Spinal cord (tissue), 10 donors: Measurements from ENCODE around the gene LILRA6. TPM values are rescaled to one million over a fixed set of nuclear protein-coding genes. Genes with fewer than 3 reads are reported as not detected.
"Not testable (repeated sequence)": the region's sequence is repeated elsewhere in the genome, so short reads cannot be mapped to it uniquely, and the experiment has no call there.

Experiments
- DNase-seq, 6 donors: peaks; one replicate each; pipeline versions ENCODE4 v3.0.0 to v3.0.0-alpha.2; 2013 to 2015; ENCODE audit warnings: low spot score in 6 of 6, low read depth in 4 of 6
- H3K27ac ChIP-seq: one replicate; pipeline ENCODE4 v1.5.1; 2013; ENCODE audit warnings: low read depth, low read length, control low read depth
- H3K27me3 ChIP-seq: one replicate; pipeline ENCODE4 v1.6.1; 2013; ENCODE audit warnings: low read length; ENCODE audit not compliant: control insufficient read depth, insufficient read depth
- H3K36me3 ChIP-seq: one replicate; pipeline ENCODE4 v1.6.1; 2013; ENCODE audit warnings: low read length; ENCODE audit not compliant: control insufficient read depth, insufficient read depth
- H3K4me1 ChIP-seq: one replicate; pipeline ENCODE4 v1.6.1; 2013; ENCODE audit warnings: low read length; ENCODE audit not compliant: control insufficient read depth, insufficient read depth
- H3K4me3 ChIP-seq: one replicate; pipeline ENCODE4 v1.5.1; 2013; ENCODE audit warnings: low read depth, low read length, control low read depth
- H3K9me3 ChIP-seq: one replicate; pipeline ENCODE4 v1.6.1; 2013; ENCODE audit warnings: low read length; ENCODE audit not compliant: control insufficient read depth, insufficient read depth
- WGBS: methylation state at CpG from one replicate; pipeline ENCODE4 v1.1.5; 2013; ENCODE audit warnings: missing lambda C conversion rate; ENCODE audit not compliant: insufficient coverage; 5-methylcytosine and 5-hydroxymethylcytosine counted together
- polyA plus RNA-seq, 2 donors: library from polyadenylated mRNA; unstranded; fragments of 120-200 nt; gene quantifications; one replicate each; pipeline ENCODE4 v1.2.1, GENCODE V29; 2013; ENCODE audit not compliant: insufficient read length in 2 of 2
- total RNA-seq, 2 donors: library from RNA; depleted of rRNA in 1 of 2; stranded (reverse); fragments of 120-200 nt in 1 of 2; fragments of >200 nt in 1 of 2; gene quantifications; one replicate each; pipeline versions ENCODE4 v1.2.3 to v1.2.4, GENCODE V29; 2013 to 2014
- donor health status: healthy.

Gene LILRA6
- total and polyA plus RNA-seq, 4 donors: 0.33 to 0.99 (median 0.60) TPM

GRCh38 chr19:54239491-54240371, 2.9 kb downstream of the LILRA6 start:
- H3K9me3 ChIP-seq, DNase-seq, H3K36me3 ChIP-seq, H3K4me3 ChIP-seq, H3K27ac ChIP-seq, H3K4me1 ChIP-seq, H3K27me3 ChIP-seq: not testable (repeated sequence)
- WGBS: 77% methylated on average over 7 of the region's 21 CpGs

DNA sequence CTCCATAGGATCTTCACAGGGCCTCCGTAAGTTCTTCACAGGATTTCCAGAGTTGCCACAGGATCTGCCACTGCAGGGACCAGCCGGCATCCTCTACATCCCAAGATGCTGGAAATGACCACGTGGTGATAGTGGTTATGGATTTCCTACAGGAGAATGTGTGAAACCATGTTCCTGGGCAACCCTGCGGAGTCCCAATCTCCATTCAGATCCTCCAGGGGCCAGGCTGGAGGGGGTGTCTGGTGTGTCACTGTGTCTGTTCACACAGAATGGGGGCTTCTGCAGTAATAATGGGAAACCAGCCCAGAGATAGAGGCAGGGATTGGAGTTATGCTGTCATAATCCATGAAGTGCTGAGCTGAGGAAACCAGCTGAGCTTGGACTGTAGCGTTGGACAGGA, 8.6 kb downstream of the LILRA6 start:
- DNase-seq: no peak
- peaks cover 9% of the 10 kb centered on the region for H3K27me3 ChIP-seq
- no peaks in the 10 kb centered on the region for H3K36me3 ChIP-seq
- no peak overlapping the region for H3K27ac ChIP-seq
- H3K9me3 ChIP-seq: no peaks in the 10 kb centered on the region
- no peak overlapping the region for H3K4me3 ChIP-seq
- WGBS: 75% methylated on average over 4 of the region's 5 CpGs
- peaks cover 8% of the 10 kb centered on the region for H3K4me1 ChIP-seq

DNA sequence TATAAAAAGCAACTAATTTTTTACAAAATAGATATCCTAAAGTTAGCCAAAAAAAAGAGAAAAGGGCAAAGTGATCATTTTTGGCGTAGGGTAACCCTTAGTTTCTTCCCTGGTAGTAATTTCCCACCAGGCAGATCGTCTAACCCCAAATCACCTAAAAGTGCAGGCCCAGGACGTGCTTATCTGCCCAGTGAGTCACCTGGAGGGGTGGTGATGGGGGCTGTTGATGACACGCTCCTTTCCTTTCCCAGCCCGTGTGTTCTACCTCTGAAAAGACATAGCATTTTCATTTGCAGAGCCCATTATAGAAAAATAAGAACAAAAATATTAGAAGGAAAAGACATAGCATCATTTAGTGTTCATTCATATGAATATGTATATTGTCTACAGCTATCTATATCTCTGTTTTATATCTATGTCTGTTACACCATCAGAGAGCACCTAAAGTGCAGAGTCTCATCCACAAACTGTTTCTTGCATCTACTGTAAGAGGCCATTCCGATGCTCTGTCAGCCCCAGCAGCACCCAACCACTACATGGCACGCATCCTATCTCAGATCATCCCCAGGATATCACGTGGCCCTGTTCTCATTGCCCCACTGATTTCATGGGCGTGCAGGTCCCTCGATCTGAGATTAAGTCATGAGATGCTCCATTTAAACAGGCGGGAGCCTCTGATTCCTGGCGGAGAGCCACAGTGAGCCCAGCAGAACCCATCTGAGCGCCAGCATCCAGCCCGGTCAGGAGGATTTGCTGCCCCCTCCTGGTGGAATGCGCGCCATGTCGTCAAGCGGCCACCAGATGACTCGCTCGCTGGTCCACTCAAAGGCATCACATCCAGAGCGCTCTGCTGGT, 11.3 kb downstream of the LILRA6 start:
- Histone ChIP-seq H3K9me3 (no peaks in the 10 kb centered on the region), H3K27me3 (peaks cover 11% of the 10 kb centered on the region), H3K4me1 (peaks cover 8% of the 10 kb centered on the region), H3K27ac (no peak overlapping the region), H3K36me3 (no peaks in the 10 kb centered on the region), H3K4me3 (no peak overlapping the region)
- peak in 5 of 6 donors; percentile 49 to 94 (median 79) for DNase-seq
- WGBS: 6% methylated on average over 15 of the region's 21 CpGs

- 65% methylated on average over 2 of the region's 7 CpGs for WGBS
- peaks cover 8% of the 10 kb centered on the region for H3K27me3 ChIP-seq
- no peaks in the 10 kb centered on the region for H3K9me3 ChIP-seq
- H3K36me3 ChIP-seq: no peaks in the 10 kb centered on the region
- H3K4me3 ChIP-seq: no peak overlapping the region
- no peak for DNase-seq
- peaks cover 8% of the 10 kb centered on the region for H3K4me1 ChIP-seq
- no peak overlapping the region for H3K27ac ChIP-seq
Observed at GRCh38 chr19:54230031-54230430, 12.6 kb downstream of the LILRA6 start.

DNA sequence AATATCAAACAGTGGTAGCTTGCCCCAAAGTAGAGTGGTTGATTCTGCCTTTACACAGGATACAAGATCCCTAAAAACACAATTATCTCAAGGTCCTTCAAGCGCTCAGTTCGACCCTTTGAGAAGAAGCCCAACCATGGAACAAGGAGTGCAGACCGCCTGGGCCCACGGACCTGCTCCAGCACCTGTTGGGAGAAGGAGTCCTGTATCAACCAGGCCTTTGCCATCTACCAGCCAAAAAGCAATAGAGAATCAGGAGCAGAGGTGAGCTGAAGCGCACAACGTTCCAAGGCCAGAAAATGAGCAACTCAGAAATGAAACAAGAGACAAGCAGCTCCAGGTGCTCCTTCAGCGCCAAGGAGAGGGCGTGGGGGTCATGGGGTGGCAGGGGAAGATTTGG, 13.4 kb downstream of the LILRA6 start:
- peaks cover 8% of the 10 kb centered on the region for H3K4me1 ChIP-seq
- no peak overlapping the region for H3K4me3 ChIP-seq
- WGBS: 89% methylated on average over 7 of the region's 8 CpGs

DNA sequence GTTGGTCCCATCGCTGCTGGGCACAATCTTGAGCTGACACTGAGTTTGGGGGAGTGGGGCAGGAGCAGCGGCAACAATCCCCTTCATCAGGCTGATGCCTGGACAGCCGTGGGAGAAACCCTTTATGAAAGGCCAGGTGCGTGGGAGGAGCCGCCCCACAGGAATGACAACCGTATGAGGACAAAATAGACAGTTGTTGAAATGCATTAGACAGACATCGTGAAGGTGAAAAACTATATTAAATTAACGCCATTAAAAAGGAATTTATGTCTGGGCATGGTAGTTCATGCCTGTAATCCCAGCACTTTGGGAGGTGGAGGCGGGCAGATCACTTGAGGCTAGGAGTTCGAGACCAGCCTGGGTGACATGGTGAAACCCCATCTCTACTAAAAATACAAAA, 18.0 kb downstream of the LILRA6 start:
- not testable (repeated sequence) for H3K27me3 ChIP-seq, H3K36me3 ChIP-seq, H3K27ac ChIP-seq, H3K4me1 ChIP-seq, H3K9me3 ChIP-seq, DNase-seq, H3K4me3 ChIP-seq
- 83% methylated on average over 4 of the region's 10 CpGs for WGBS

More for the DNA sequence above, 13.4 kb downstream of the LILRA6 start:
- peaks cover 8% of the 10 kb centered on the region for H3K27me3 ChIP-seq
- no peak overlapping the region for H3K27ac ChIP-seq
- DNase-seq: no peak
- H3K36me3 ChIP-seq: no peaks in the 10 kb centered on the region
- no peaks in the 10 kb centered on the region for H3K9me3 ChIP-seq

DNA sequence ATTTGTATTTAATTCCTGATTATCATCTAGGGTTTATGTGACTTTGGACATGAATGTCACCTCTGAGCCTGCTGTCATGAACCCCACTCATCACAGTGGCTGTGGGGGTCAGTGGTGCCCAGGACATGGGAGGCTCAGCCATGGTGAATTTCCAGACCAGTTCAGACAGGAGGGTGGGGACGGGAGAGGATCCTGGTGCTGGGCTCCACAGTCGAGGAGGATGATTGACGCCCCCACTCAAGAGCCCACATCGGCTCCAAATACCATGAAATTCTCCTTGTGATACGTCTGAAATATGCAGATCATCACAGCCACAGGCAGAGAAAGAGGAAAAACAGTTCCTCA, 18.7 kb downstream of the LILRA6 start:
- not testable (repeated sequence) for H3K4me1 ChIP-seq, H3K36me3 ChIP-seq, H3K4me3 ChIP-seq, H3K9me3 ChIP-seq, H3K27ac ChIP-seq, H3K27me3 ChIP-seq, DNase-seq
- WGBS: no CpG with 5 or more reads among the region's 5 CpGs

DNA sequence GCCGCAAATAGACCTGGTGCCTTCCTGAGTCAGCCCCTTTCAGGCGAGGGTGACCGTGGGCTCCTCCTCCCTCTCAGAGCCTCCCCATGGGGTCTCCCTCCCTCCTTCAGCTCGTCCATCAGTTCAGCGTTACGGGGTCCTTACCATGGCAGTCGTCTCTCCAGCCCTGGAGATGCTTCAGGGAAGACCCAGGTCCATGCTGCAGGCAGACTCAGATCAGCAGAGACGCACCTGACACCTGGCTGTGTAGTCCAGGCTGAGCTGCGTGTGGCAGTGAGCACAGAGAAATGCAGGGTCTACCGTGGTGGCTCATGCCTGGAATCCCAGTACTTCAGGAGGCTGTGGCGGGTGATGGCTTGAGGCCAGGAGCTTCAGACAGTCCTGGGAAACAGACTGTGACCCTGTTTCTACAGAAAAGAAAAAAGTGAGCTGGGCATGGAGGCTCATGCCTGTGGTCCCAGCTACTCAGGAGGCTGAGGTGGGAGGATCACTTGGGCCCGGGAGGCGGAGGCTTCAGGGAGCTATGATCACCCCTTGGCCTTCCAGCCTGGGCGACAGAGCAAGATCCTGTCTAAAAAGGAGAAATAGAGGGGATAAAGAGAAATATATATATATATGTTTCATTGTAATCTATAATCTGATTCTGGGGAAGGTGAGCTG, 19.2 kb downstream of the LILRA6 start:
- not testable (repeated sequence) for H3K4me1 ChIP-seq, H3K4me3 ChIP-seq, H3K27ac ChIP-seq, H3K36me3 ChIP-seq, H3K27me3 ChIP-seq, H3K9me3 ChIP-seq, DNase-seq
- WGBS: 40% methylated on average over 9 of the region's 14 CpGs

DNA sequence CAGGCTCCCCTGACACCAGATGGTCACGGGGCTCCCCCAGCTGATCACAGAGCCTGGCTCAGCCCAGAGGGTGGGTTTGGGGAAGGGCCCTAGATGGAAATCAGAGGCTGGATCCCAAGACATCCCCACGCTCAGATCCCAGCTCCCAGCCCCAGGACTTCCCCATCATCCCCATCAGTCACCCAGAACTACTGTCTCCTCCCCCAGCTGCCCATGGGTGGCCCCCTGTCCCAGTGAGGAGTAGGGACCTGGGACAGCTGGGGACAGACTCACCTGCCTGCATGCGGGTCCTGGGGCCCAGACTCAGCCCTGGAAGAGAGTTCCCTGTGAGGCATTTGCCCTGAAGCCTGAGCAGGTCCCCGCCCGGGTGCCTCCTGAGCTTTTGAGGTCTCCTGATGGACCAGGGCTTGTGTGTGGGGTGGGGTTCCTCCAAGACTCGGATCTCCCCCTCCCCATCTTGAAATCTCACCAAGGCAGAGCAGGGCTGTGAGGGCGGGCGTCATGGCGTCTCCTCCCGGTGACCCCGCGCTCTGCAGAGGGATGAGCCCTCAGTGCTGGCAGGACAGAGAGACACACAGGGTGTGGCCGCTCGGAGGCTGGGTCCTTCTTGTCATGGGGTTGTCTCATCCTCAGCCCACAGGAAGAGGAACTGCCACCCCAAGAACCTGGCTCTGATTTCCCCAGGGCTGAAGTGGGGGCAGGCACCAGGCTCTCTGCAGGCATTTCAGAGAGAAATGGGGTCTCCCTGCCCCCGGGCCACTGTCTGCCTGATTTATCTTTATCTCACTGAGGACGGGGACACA, 19.9 kb downstream of the LILRA6 start, which contains the start of gene LILRB3:
Gene LILRB3 (minus strand): TSS at position 534 of the 803 bp plus-strand sequence. CDS start 31 bp downstream, at position 503.
- H3K27me3 ChIP-seq, H3K27ac ChIP-seq, H3K9me3 ChIP-seq, H3K4me3 ChIP-seq, DNase-seq, H3K36me3 ChIP-seq, H3K4me1 ChIP-seq: not testable (repeated sequence)
- WGBS: 43% methylated on average over 3 of the region's 16 CpGs
